Mammary microvascular endothelial cell (primary cell): ENCODE results near the gene FCGR2B. TPM values are rescaled to one million over a fixed set of nuclear protein-coding genes. Genes with fewer than 3 reads are reported as not detected.

Source experiments
- total RNA-seq: library from RNA; depleted of rRNA; stranded (reverse); fragments of >200 nt; gene quantifications from 2 replicates; pipeline ENCODE4 v1.2.3, GENCODE V29; 2015

FCGR2B gene
- total RNA-seq = not detected in 2 replicates

GRCh38 chr1:161662684-161663339 is at the start of gene FCGR2B:
Gene FCGR2B (plus strand): TSS chr1:161663143. CDS start chr1:161663242, 99 bp downstream.

DNA sequence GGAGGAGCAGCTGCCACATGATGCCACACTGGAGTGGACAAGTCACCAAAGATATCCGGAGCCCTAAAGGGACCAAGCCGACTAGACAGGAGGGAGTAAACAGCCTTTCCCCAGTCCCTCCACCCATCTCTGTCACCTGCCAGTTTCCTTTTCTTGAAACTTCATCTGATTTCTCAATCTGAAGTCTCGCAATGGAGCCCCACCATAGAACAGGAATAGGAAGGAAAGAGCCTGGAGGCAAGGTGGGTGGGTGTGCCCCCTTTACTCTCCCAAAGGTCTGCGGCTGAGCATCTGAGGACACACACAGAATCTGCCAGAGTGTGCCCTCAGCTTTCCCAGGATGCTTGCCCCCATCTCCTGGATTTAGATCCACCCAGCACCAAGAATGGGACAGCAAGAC is 31.9 kb upstream of the FCGR2B start, which contains the start of gene FCGR3B:
Gene FCGR3B (minus strand): TSS at position 101 of the 400 bp plus-strand sequence. CDS start 82 bp downstream, at position 19.

DNA sequence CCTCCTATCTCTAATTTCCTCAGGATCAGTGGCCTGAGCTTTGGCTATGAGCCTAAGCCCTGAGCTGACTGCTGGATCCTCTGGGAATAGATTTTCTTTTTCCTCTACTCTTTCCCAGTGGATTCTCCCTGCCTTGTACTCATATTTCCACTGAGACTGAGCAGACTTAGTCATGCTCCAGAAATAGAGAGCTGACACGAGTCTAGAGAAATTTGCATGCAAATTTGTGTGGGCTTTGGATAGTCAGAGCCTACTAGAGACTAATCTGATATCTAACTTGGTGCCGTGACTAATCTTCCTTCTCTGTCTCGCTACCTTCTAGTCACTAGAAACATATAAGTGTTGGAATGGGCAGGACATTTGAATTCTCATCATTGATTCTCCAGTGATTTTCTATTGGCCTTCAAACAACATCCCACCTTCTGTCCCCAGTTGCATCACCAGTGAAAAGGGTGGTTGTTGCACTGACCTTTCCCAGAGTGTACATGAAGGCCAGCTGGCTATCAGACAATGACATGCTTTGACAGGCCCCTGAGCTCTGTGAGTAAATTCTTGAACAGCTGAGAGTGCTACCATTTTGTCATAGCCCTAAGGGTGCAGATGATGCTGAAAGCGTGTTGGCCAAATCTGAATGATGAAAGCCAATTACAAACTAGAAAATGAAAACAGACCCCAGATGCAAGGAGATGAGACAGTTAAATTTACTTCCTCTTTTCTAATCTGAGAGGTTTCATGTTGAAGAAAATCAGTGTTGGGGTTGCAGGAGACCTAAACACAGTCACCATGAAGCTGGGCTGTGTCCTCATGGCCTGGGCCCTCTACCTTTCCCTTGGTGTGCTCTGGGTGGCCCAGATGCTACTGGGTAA is 43.8 kb downstream of the FCGR2B start, which contains the start of gene FCRLA:
Gene FCRLA (plus strand): TSS at position 748 of the 866 bp plus-strand sequence. CDS start 36 bp downstream, at position 784.

DNA sequence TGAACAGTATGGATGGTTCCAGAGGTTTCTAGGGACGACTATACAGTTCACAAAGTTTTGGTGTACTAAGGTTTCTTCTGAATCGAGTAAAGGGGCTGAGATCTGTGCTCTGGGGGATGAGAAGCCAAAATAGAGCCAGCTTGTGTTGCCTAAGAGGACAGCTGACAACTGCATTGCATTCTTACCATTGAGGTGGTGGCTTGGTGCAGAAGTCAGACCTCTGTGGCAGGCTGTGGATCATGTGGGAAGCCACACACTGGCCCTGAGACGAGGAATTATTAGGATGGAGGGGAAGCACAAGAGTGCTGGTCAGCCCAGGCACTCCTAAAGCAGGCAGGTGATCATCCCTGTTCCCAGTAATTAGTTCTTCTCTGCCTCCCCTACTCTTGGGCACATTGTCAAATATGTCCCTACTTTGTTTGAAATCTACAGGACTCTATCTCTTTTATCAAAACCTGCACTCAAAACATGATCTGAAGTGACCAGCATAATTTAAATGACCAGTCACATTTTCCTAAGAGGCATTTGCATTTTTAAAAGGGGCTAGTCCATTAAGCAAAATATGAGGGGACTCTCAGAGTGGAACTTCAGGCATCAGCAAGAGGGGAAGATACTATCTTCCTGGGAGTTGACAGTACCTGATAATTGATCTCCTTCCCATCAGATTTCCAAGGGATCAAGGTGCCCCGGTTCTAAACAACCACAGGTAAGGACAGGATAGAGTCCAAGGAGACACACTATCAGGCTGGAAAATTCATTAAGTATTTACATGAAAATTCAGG is 58.2 kb downstream of the FCGR2B start, which contains the start of gene FCRLB:
Gene FCRLB (plus strand): TSS at position 589 of the 782 bp plus-strand sequence. CDS start 1,129 bp downstream, outside the sequence.

Other genes with a start within 250 kb of the FCGR2B start
- 0.20 and 1.7 TPM in 2 replicates for gene FCGR2A, start 157.7 kb upstream of the FCGR2B start, total RNA-seq
- gene HSPA6, start 138.6 kb upstream of the FCGR2B start, total RNA-seq = 0.20 TPM in 1 of 2 replicates, not detected in the other
- gene FCGR3A, start 113.3 kb upstream of the FCGR2B start, total RNA-seq = not detected in 2 replicates
- gene FCGR3B, start 32.0 kb upstream of the FCGR2B start, total RNA-seq = not detected in 2 replicates
- 0.27 and 0.74 TPM in 2 replicates for gene FCRLA, start 44.1 kb downstream of the FCGR2B start, total RNA-seq
- 3.6 and 4.0 TPM in 2 replicates for gene FCRLB, start 58.4 kb downstream of the FCGR2B start, total RNA-seq
- gene DUSP12, start 86.6 kb downstream of the FCGR2B start, total RNA-seq = 25.6 and 26.8 TPM in 2 replicates
- 41.4 and 44.4 TPM in 2 replicates for gene ATF6, start 103.2 kb downstream of the FCGR2B start, total RNA-seq